ENCODE measurements around the gene VIT. TPM values are rescaled to one million over a fixed set of nuclear protein-coding genes. Genes with fewer than 3 reads are reported as not detected.

The VIT gene
- total RNA-seq, 1 donor from 2014 or later: not detected

- H3K4me2 ChIP-seq (ENCODE audit: low read length): no peak overlapping the region
- Mint-ChIP-seq H3K27me3 (ENCODE audit: low read depth, unreplicated experiment) (peaks cover 19% of the 10 kb centered on the region), H3K4me3 (ENCODE audit: unreplicated experiment) (no peak overlapping the region), H3K9me3 (ENCODE audit: unreplicated experiment) (no peaks in the 10 kb centered on the region), H3K27ac (ENCODE audit: unreplicated experiment) (no peak overlapping the region), H3K36me3 (ENCODE audit: low read depth, unreplicated experiment) (no peaks in the 10 kb centered on the region), H3K4me1 (ENCODE audit: low read depth, unreplicated experiment) (no peaks in the 10 kb centered on the region)
- H3K79me2 ChIP-seq (ENCODE audit: insufficient read depth, low read length): no peaks in the 10 kb centered on the region
- no peak overlapping the region for H2AFZ ChIP-seq (ENCODE audit: low read depth, low read length)
- no peak for FAIRE-seq
- no peaks in the 10 kb centered on the region for H3K4me1 ChIP-seq (ENCODE audit: insufficient read depth, low read length)
- H4K20me1 ChIP-seq (ENCODE audit: insufficient read depth, low read length): no peaks in the 10 kb centered on the region
- no peak overlapping the region for H3K27ac ChIP-seq (ENCODE audit: low read depth, low read length)
- H3K4me3 ChIP-seq (ENCODE audit: insufficient read depth, low read depth, low read length): no peak overlapping the region
- no peak for TF ChIP-seq EZH2 (IDR thresholded peaks at IDR 0.05; ENCODE audit: insufficient read depth, low read length)
- TF ChIP-seq, protein P1, sequence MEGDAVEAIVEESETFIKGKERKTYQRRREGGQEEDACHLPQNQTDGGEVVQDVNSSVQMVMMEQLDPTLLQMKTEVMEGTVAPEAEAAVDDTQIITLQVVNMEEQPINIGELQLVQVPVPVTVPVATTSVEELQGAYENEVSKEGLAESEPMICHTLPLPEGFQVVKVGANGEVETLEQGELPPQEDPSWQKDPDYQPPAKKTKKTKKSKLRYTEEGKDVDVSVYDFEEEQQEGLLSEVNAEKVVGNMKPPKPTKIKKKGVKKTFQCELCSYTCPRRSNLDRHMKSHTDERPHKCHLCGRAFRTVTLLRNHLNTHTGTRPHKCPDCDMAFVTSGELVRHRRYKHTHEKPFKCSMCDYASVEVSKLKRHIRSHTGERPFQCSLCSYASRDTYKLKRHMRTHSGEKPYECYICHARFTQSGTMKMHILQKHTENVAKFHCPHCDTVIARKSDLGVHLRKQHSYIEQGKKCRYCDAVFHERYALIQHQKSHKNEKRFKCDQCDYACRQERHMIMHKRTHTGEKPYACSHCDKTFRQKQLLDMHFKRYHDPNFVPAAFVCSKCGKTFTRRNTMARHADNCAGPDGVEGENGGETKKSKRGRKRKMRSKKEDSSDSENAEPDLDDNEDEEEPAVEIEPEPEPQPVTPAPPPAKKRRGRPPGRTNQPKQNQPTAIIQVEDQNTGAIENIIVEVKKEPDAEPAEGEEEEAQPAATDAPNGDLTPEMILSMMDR (IDR thresholded peaks at IDR 0.05; ENCODE audit: insufficient read depth, low read depth, low read length): no peak
- H3K27me3 ChIP-seq (ENCODE audit: insufficient read depth, low read length): no peaks in the 10 kb centered on the region
- no peaks in the 10 kb centered on the region for H3K36me3 ChIP-seq (ENCODE audit: insufficient read depth, low read length)
- DNase-seq (ENCODE audit: low read depth): no peak
- no peaks in the 10 kb centered on the region for H3K9me3 ChIP-seq (ENCODE audit: insufficient read depth, low read depth, low read length)
- H3K9ac ChIP-seq (ENCODE audit: low read length): no peak overlapping the region
Measured at GRCh38 chr2:36777788-36778187, 81.3 kb downstream of the VIT start.

- Histone ChIP-seq H3K4me2 (ENCODE audit: low read length) (no peak overlapping the region), H3K79me2 (ENCODE audit: insufficient read depth, low read length) (no peaks in the 10 kb centered on the region)
Measured at GRCh38 chr2:36779462-36779861, 83.0 kb downstream of the VIT start.

DNA sequence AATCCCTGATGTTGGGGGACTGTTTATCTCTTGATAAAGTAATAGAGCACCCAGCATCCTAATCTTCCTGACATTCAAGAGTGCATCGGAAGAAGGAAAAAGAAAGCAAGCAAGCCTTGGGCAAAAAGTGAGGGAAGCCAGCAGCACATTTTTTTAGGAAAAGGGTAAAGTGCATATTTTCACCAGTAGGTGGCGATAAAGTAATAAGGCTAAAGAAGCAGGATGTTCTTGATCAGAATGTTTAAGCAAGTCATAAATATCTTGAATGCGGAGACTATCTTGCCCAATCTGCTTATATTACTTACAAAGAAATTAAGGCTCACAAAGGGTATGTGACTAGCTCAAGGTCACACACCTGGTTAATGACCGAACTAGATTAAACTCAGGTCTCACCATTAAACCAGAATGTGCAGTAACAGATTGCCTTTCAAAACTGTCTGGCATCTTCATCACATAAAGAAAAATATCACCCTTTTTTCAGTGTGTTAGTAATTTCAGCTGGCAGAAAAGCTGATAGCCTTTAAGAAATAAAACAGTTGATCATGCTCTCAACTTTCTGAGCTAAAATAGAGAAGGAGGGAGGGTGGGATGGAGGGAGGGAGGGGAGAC lies 83.8 kb downstream of the VIT start:
- TF ChIP-seq EZH2 (IDR thresholded peaks at IDR 0.05; ENCODE audit: insufficient read depth, low read length): no peak
- TF ChIP-seq, protein P1 (IDR thresholded peaks at IDR 0.05; ENCODE audit: insufficient read depth, low read depth, low read length): peak; percentile 90
- Mint-ChIP-seq H3K9me3 (ENCODE audit: unreplicated experiment) (no peaks in the 10 kb centered on the region), H3K27me3 (ENCODE audit: low read depth, unreplicated experiment) (peaks cover 23% of the 10 kb centered on the region), H3K36me3 (ENCODE audit: low read depth, unreplicated experiment) (no peaks in the 10 kb centered on the region), H3K4me1 (ENCODE audit: low read depth, unreplicated experiment) (no peaks in the 10 kb centered on the region), H3K4me3 (ENCODE audit: unreplicated experiment) (no peak overlapping the region), H3K27ac (ENCODE audit: unreplicated experiment) (no peak overlapping the region)
- H3K27me3 ChIP-seq (ENCODE audit: insufficient read depth, low read length): peaks cover 6% of the 10 kb centered on the region
- no peak overlapping the region for H3K27ac ChIP-seq (ENCODE audit: low read depth, low read length)
- DNase-seq (ENCODE audit: low read depth) (peak; percentile 41), FAIRE-seq (no peak)
- H2AFZ ChIP-seq (ENCODE audit: low read depth, low read length): peak overlapping the region; percentile 12
- no peak overlapping the region for H3K9ac ChIP-seq (ENCODE audit: low read length)
- no peaks in the 10 kb centered on the region for H3K9me3 ChIP-seq (ENCODE audit: insufficient read depth, low read depth, low read length)
- no peaks in the 10 kb centered on the region for H3K36me3 ChIP-seq (ENCODE audit: insufficient read depth, low read length)
- H3K4me3 ChIP-seq (ENCODE audit: insufficient read depth, low read depth, low read length): no peak overlapping the region
- no peaks in the 10 kb centered on the region for H4K20me1 ChIP-seq (ENCODE audit: insufficient read depth, low read length)
- H3K4me2 ChIP-seq (ENCODE audit: low read length): peak overlapping the region; percentile 58
- no peaks in the 10 kb centered on the region for H3K4me1 ChIP-seq (ENCODE audit: insufficient read depth, low read length)
- H3K79me2 ChIP-seq (ENCODE audit: insufficient read depth, low read length): no peaks in the 10 kb centered on the region

More at GRCh38 chr2:36779462-36779861, 83.0 kb downstream of the VIT start:
- Mint-ChIP-seq H3K4me1 (ENCODE audit: low read depth, unreplicated experiment) (no peaks in the 10 kb centered on the region), H3K9me3 (ENCODE audit: unreplicated experiment) (no peaks in the 10 kb centered on the region), H3K36me3 (ENCODE audit: low read depth, unreplicated experiment) (no peaks in the 10 kb centered on the region), H3K4me3 (ENCODE audit: unreplicated experiment) (no peak overlapping the region), H3K27me3 (ENCODE audit: low read depth, unreplicated experiment) (peaks cover 25% of the 10 kb centered on the region), H3K27ac (ENCODE audit: unreplicated experiment) (no peak overlapping the region)
- Histone ChIP-seq H3K4me3 (ENCODE audit: insufficient read depth, low read depth, low read length) (no peak overlapping the region), H4K20me1 (ENCODE audit: insufficient read depth, low read length) (no peaks in the 10 kb centered on the region), H3K4me1 (ENCODE audit: insufficient read depth, low read length) (no peaks in the 10 kb centered on the region), H2AFZ (ENCODE audit: low read depth, low read length) (no peak overlapping the region), H3K9ac (ENCODE audit: low read length) (no peak overlapping the region), H3K9me3 (ENCODE audit: insufficient read depth, low read depth, low read length) (no peaks in the 10 kb centered on the region), H3K27ac (ENCODE audit: low read depth, low read length) (no peak overlapping the region), H3K36me3 (ENCODE audit: insufficient read depth, low read length) (no peaks in the 10 kb centered on the region), H3K27me3 (ENCODE audit: insufficient read depth, low read length) (peaks cover 5% of the 10 kb centered on the region)
- TF ChIP-seq, protein P1 (IDR thresholded peaks at IDR 0.05; ENCODE audit: insufficient read depth, low read depth, low read length): no peak
- no peak for TF ChIP-seq EZH2 (IDR thresholded peaks at IDR 0.05; ENCODE audit: insufficient read depth, low read length)
- DNase-seq (ENCODE audit: low read depth): no peak
- no peak for FAIRE-seq

All from astrocyte (in vitro differentiated cells and primary cell).